ENCODE measurements around the gene IFNA5. TPM values are rescaled to one million over a fixed set of nuclear protein-coding genes. Genes with fewer than 3 reads are reported as not detected.
A peak's percentile ranks its signal among the peaks of the same experiment; 100 is the strongest.

IFNA5 gene
- polyA plus RNA-seq, 3 donors, result not detected

DNA sequence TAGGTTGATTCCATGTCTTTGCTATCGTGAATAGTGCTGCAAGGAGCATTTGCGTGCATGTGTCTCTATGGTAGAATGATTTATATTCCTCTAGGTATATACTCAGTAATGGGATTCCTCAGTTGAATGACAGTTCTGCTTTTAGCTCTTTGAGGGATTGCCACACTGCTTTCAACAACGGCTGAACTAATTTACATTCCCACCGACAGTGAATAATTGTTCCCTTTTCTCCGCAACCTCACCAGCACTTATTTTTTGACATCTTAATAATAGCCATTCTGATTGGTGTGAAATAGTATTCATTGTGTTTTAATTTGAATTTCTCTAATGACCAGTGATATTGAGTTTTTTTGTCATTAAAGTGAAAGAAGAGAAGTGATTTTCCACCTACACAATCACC is 18.5 kb downstream of the IFNA5 start:
- Histone ChIP-seq H3K4me1 (ENCODE audit: control insufficient read depth in 1 of 2, insufficient read depth in 2 of 2, low read length in 2 of 2) (peaks cover 19 to 26% of the 10 kb centered on the region in 2 donors), H3K4me2 (replicated peaks; ENCODE audit: extremely low read depth, low read length, poor library complexity, severe bottlenecking) (peak overlapping the region; percentile 75), H2AFZ (ENCODE audit: insufficient read depth, low read depth, low read length, poor library complexity, severe bottlenecking) (no peak overlapping the region), H3K9me3 (replicated peaks in 1 of 2; ENCODE audit: control insufficient read depth in 1 of 2, insufficient read depth in 1 of 2, low read length in 2 of 2) (no peaks in the 10 kb centered on the region), H3K79me2 (ENCODE audit: insufficient read depth, low read length) (no peaks in the 10 kb centered on the region), H3K27me3 (ENCODE audit: control insufficient read depth in 2 of 2, insufficient read depth in 2 of 2, low read length in 2 of 2) (no peaks in the 10 kb centered on the region), H3K4me3 (replicated peaks in 1 of 3; ENCODE audit: low read depth in 2 of 3, low read length in 3 of 3) (peak overlapping the region in 2 of 3 experiments; percentile 12 to 72), H3K9ac (ENCODE audit: insufficient read depth, low read length, poor library complexity, severe bottlenecking) (no peak overlapping the region), H4K20me1 (ENCODE audit: insufficient read depth, low read length) (no peaks in the 10 kb centered on the region), H3K27ac (ENCODE audit: low read depth in 1 of 2, low read length in 2 of 2) (peak overlapping the region in 1 of 2 donors; percentile 70), H3K36me3 (replicated peaks in 1 of 2; ENCODE audit: control insufficient read depth in 1 of 2, insufficient read depth in 2 of 2, low read length in 2 of 2) (no peaks in the 10 kb centered on the region)
- Mint-ChIP-seq H3K4me1 (peaks cover 28% of the 10 kb centered on the region), H3K9me3 (peaks cover 0 to 5% (median 0%) of the 10 kb centered on the region in 7 donors), H3K36me3 (no peaks in the 10 kb centered on the region), H3K27me3 (ENCODE audit: low read depth in 3 of 3) (peaks cover 0 to 2% (median 0%) of the 10 kb centered on the region in 3 donors), H3K27ac (peak overlapping the region in 6 of 7 donors; percentile 72 to 87 (median 78)), H3K4me3 (peak overlapping the region; percentile 12 to 85)
- intact Hi-C loops (cut with micrococcal nuclease), result no loop called here
- no CpG with 5 or more reads among the region's 5 CpGs for WGBS (ENCODE audit: insufficient coverage)
- TF ChIP-seq, protein P1, sequence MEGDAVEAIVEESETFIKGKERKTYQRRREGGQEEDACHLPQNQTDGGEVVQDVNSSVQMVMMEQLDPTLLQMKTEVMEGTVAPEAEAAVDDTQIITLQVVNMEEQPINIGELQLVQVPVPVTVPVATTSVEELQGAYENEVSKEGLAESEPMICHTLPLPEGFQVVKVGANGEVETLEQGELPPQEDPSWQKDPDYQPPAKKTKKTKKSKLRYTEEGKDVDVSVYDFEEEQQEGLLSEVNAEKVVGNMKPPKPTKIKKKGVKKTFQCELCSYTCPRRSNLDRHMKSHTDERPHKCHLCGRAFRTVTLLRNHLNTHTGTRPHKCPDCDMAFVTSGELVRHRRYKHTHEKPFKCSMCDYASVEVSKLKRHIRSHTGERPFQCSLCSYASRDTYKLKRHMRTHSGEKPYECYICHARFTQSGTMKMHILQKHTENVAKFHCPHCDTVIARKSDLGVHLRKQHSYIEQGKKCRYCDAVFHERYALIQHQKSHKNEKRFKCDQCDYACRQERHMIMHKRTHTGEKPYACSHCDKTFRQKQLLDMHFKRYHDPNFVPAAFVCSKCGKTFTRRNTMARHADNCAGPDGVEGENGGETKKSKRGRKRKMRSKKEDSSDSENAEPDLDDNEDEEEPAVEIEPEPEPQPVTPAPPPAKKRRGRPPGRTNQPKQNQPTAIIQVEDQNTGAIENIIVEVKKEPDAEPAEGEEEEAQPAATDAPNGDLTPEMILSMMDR (IDR thresholded peaks at IDR 0.05), result no peak
- DNase-seq, result peak; percentile 63 to 80 (median 76)

DNA sequence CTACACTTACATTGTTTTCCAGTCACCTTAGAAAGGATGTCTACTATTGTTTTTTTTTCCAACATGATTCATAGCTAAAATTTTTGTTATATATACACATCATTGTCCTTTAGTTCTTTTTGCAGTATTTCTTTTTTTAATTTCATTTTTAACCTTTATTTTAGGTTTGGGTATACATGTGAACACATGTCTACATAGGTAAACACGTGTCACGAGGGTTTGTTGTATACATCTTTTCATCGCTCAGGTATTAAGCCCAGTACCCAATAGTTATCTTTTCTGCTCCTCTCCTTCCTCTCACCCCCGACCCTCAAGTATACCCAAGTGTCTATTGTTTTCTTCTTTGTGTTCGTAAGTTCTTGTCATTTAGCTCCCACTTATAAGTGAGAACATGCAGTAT is 19.0 kb downstream of the IFNA5 start:
- H3K79me2 ChIP-seq (ENCODE audit: insufficient read depth, low read length), result no peaks in the 10 kb centered on the region
- DNase-seq, result no peak
- no peak overlapping the region for H3K4me2 ChIP-seq (replicated peaks; ENCODE audit: extremely low read depth, low read length, poor library complexity, severe bottlenecking)
- TF ChIP-seq, protein P1 (IDR thresholded peaks at IDR 0.05), result no peak
- H4K20me1 ChIP-seq (ENCODE audit: insufficient read depth, low read length), result no peaks in the 10 kb centered on the region
- intact Hi-C loops (cut with micrococcal nuclease), result no loop called here
- no peak overlapping the region for H3K4me3 ChIP-seq (replicated peaks in 1 of 3; ENCODE audit: low read depth in 2 of 3, low read length in 3 of 3)
- H2AFZ ChIP-seq (ENCODE audit: insufficient read depth, low read depth, low read length, poor library complexity, severe bottlenecking), result no peak overlapping the region
- H3K4me1 ChIP-seq (ENCODE audit: control insufficient read depth in 1 of 2, insufficient read depth in 2 of 2, low read length in 2 of 2), result peaks cover 19 to 26% of the 10 kb centered on the region in 2 donors
- H3K9ac ChIP-seq (ENCODE audit: insufficient read depth, low read length, poor library complexity, severe bottlenecking), result no peak overlapping the region
- Mint-ChIP-seq H3K27me3 (ENCODE audit: low read depth in 3 of 3) (peaks cover 0 to 2% (median 0%) of the 10 kb centered on the region in 3 donors), H3K4me1 (peaks cover 34% of the 10 kb centered on the region), H3K36me3 (no peaks in the 10 kb centered on the region), H3K27ac (peak overlapping the region in 2 of 7 donors; percentile 20 to 68), H3K4me3 (no peak overlapping the region), H3K9me3 (peaks cover 0 to 5% (median 0%) of the 10 kb centered on the region in 7 donors)
- no peaks in the 10 kb centered on the region for H3K9me3 ChIP-seq (replicated peaks in 1 of 2; ENCODE audit: control insufficient read depth in 1 of 2, insufficient read depth in 1 of 2, low read length in 2 of 2)
- no peaks in the 10 kb centered on the region for H3K36me3 ChIP-seq (replicated peaks in 1 of 2; ENCODE audit: control insufficient read depth in 1 of 2, insufficient read depth in 2 of 2, low read length in 2 of 2)
- H3K27me3 ChIP-seq (ENCODE audit: control insufficient read depth in 2 of 2, insufficient read depth in 2 of 2, low read length in 2 of 2), result no peaks in the 10 kb centered on the region
- no CpG with 5 or more reads among the region's 5 CpGs for WGBS (ENCODE audit: insufficient coverage)
- H3K27ac ChIP-seq (ENCODE audit: low read depth in 1 of 2, low read length in 2 of 2), result no peak overlapping the region

Data from CD14-positive monocyte (primary cell).